Non-pigmented ciliary epithelial cell (primary cell): Measurements from ENCODE around the gene SLC16A11.
"Not testable (repeated sequence)": the region's sequence is repeated elsewhere in the genome, so short reads cannot be mapped to it uniquely, and the experiment has no call there.

Experiments
- DNase-seq: peaks from one replicate; pipeline ENCODE4 v3.0.0-alpha.2; 2010; ENCODE audit warnings: low read depth

SLC16A11 gene

DNA sequence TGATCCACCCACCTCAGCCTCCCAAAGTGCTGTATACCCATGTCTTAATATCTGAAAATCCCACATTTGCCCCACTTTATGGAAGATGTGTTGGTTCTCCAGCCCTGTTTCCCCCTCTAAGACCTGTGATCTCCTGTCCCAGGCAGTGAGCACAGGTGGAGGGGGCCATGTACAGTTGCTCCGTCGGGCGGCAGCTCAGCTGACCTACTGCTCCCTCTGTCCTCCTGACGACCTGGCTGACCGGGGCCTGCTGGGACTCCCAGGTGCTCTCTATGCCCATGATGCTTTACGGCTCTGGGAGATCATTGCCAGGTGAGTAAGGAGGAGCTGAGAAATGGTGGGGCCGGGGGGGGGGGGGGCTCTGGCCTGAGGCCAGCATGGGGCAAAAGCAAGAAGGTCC, 38.2 kb downstream of the SLC16A11 start:
- no peak for DNase-seq

DNA sequence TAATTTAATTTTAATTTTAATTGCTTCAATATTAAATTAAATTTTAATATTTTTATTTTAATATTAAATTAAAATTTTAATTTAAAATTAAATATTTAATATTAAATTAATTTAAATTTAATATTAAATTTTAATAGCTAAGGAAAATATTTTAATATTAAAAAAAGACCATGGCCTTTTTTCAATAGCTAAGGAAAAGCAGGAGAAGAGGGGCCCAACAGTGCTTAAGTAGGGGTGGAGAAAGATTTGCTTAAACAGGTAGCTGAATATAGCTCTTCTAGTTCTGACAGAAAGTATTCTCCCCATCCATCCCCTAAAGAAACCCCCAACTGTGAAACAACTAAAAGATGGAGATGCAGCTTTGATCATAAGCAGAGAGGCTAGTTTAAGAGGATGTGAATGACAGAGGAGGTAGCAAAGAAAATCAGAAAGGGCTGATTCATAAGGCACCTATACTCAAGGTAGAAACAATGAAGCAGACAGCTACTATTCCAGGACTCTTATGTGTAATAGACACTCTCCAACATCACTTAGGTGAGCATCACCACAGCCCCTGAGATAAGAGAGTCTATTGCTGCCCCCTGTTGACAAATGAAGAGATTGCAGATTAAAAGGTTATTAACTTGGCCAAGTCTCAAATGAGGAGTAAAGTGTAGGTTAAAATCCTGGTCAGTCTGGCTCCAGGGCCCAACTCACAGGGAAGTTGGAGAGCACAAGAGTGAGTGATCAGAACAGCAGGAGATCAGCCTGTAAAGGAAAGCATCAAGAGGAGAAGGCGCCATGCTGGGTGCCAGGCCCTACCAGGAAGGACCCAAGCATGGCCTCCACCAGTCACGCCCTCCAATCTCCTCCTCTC, 39.3 kb downstream of the SLC16A11 start:
- no peak for DNase-seq

DNA sequence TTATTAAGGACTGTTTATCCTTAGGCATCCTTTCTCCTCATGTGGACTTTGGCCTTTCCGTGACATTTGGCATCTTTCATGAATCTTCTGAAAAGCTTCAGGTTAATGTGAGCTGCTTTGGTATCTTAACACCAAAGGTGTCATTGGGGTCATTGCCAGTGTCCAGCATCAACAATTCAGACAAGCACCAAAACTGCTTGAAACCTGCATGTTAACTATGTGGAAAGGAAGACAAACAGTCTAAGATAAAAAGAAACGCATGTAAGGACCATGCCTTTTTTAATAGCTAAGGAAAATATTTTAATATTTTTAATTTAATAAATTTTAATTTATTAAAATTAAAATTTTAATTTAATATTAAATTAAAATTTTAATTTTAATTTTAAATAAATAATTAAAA, 40.1 kb downstream of the SLC16A11 start:
- no peak for DNase-seq

DNA sequence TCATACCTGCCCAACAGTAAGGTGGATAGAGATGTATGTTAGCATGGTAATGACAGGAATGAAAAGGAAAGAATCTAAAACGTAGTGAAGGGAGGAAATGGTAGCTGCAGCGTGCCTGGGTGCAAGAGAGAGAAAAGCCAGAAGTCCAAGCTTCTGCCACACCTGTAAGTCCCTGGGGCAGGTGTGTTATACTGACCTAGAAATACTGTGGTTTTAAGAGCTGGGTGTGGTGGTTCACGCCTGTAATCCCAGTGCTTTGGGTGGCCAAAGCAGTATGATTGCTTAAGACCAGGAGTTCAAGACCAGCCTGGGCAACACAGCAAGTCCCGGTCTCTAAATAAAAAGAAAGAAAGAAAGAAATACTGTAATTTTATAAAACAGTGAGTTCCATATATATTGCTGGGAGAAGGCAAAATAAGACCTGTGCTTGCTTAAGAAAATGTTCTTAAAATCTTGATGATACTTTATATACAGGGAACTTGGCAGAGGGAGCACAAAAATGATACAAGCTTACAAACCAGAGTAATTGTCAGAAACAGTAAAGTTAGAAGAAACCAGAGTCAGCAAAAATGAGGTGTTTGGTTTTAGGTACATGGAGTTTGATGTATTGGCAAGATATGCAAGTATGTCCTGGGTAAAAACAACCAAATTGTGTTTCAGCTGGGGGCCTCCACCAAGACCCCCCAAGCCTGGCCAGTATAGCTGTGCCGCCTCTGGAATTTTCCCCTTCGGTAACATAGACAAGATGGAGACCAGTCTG, 41.4 kb downstream of the SLC16A11 start:
- DNase-seq = no peak

DNA sequence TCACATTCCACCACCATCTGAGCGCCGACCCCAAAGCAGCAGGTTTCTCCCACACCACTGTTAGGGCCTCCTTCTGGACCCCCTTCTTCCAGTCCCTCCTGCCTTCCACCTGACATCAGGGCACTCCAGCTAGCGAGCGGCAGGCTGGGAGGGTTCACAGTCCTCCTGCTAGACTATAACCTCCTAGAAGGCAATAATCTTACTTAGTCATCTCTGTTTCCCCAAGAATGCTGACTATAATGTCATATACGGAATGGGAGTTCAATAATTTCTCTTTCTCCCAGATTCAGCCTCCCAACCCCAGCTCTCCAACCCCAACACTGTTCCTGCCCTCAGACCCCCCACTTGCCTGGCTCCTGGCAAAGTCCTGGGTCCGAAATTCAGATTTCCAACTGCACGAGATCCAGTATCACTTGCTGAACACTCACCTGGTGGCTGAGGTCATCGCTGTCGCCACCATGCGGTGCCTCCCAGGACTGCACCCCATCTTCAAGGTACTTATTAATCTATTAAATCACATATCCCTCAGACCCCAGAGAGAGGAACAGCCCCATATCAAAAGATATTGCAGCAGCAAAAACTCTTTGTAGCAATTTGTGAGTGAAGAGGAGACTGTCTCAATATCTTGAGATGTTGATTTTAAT, 42.5 kb downstream of the SLC16A11 start:
- no peak for DNase-seq

DNA sequence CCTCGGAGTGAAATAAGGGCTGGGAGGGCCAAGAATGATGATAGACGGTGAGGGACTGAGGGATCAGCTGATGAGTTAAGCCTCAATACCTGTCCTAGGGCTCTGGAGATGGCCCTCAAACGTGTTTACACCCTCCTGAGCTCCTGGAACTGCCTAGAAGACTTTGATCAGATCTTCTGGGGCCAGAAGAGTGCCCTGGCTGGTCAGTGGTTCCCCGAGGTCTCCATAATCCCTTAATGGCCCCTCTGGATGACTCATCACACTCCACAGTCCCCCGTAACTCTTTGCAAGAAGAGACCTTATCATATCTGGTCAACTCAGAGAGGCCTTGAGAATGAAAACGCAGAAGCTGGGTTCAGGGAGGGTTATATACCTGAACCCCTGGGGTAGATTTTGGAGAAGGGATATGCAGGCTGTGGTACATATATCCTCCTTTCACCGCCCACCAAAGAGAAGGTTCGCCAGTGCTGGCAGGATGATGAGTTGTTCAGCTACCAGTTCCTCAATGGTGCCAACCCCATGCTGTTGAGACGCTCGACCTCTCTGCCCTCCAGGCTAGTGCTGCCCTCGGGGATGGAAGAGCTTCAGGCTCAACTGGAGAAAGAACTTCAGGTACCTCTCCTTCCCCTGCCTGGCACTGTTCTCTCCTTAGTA, 44.9 kb downstream of the SLC16A11 start:
- no peak for DNase-seq

DNA sequence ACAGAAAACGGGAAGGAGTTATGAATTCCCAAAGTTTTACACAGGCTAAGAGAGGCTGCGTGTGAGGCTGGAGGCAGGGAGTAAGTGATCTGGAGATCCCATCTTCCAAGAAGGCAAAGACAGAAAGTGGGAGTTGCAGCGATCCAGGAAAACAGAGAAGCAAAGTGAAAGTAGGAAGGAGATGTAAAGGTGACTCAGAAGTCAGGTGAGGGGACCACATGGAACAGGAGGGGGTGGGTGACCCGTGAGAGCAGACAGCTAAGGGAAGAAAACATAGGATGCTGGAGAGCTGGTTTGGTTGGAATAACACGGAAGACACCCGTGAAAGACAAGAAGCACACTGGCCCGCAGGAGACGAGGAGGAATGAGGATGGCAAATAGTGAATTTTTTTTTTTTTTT, 46.7 kb downstream of the SLC16A11 start:
- no peak for DNase-seq

DNA sequence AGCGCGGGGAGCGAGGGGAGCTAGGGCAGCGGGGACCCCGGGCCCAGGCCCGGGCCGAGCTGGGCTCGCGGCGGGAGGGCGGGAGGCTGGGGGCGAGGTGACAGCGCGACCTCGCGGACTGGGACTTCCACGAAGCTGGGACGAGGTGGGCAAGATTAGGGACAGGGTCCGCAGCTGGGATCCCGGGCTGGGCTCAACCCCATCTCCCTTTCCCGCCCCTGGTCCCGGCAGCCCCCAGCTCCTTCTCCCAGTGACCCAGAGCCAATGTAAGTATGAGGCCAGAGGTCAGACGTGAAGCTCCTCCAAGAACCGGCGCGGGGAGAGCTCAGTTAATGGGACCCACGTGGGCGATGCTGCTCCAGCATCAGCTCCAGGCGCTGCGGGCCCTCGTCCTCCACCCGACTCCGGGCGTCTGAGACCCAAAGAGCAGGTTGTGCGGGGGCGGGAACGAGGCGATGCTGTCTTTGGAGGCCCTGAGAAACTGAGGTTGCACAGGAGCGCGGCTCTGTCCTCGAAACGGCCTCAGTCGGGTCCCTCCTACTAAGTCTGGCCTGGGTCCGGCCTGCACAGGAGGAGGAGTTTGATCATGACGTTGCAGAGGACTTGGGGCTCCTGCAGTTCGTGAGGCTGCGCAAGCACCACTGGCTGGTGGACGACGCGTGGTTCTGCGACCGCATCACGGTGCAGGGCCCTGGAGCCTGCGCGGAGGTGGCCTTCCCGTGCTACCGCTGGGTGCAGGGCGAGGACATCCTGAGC, 47.5 kb downstream of the SLC16A11 start:
- DNase-seq = no peak

DNA sequence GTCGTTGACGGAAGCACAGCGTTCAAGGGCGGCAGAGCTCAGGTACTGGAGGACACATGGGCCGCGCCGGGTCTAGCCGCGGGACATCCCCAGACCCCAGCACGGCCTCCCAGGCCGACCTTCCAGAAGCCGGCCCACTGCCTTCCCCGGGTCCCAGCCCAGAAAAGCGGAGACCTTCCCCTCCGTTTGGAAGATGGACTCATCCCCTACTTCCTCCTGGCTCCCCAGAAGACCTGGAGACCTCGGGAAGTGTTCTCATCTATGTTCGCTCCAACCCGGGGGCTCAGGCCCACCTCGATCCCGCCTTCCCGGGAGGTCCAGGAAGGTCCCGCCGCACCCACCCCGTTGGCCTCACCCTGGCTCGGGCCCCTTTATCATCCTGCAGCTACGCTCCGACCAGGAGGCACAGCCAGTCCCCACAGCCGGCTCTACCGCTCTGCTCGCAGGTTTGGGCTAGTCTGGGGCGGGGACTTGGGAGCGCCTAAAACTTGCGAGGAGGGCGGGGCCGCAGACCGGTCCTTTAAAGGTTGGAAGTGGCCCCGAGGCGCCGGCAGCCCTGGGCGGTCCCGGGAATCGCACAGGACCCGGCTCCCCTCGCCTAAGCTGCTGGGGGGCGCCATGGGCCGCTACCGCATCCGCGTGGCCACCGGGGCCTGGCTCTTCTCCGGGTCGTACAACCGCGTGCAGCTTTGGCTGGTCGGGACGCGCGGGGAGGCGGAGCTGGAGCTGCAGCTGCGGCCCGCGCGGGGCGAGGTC, 48.2 kb downstream of the SLC16A11 start, which contains the start of gene ALOX12:
TSS of gene ALOX12 (plus strand) at position 550 of the 756 bp plus-strand sequence. CDS start at position 619, 69 bp downstream.
- no peak for DNase-seq

DNA sequence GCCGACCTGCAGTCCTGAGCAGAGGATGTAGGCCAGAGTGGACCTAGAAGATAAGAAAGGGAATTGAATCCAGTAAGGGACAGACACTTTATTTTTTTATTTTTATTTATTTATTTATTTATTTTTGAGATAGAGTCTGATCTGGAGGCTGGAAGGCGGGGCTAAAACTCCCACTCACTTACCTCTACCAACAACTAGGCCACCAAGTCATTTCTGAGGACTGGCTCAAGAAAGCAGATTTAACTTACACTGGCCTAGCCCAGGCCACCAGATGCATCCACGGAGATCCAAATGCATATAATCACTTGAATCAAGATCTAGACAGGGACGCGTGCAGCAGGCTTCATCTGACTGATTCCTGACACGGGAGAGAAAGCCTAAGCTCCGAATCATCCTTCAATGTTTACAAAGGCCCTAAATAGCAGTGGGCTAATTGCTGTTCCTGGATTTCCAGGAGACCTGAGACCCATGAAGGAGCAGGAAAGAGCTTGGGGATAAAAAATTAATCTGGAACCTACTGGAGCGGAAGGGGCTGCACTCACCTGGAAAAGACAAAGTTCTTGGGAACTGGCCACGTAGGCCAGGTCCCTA, 49.1 kb downstream of the SLC16A11 start:
- no peak for DNase-seq

DNA sequence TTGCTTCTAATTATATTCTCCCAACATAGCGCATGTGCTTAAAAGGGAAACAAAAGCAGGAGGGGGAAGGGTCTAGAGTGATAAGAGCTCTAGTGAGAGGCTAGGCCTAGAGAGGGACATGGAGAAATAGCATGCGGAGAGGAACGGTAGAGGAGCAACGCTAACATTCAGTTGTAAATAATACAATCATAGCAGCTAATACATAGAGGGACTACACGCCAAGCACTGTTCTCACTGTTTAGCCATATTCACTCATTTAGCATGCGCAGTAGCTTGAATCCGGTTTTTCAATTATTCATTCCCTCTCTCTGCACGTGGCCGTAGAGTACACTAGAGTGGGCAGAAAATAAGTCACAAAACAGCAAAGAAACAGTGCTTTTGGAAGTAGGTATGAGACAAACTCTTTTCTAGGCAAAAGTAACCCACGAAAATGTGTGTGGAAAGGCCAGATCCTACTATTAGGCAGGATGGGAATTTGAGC, 49.7 kb downstream of the SLC16A11 start:
- no peak for DNase-seq

DNA sequence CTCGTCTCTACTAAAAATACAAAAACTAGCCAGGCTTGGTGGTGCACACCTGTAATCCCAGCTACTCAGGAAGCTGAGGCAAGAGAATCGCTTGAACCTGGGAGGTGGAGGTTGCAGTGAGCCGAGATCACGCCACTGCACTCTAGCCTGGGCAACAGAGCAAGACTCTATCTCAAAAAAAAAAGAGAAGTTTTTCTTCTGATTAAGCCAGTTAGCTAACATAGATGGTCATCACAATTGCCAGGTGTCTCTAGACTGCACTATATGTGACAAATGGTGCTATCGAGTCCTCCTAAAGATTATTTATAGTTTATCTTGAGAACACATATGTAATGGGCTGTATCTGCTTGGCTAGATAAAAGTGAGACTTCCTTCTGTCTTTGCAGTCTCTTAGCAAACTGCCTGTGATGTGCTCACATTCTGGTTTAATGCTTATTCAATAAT, 50.3 kb downstream of the SLC16A11 start:
- DNase-seq = not testable (repeated sequence)
